Measurements from ENCODE around the gene MBD2.

DNA sequence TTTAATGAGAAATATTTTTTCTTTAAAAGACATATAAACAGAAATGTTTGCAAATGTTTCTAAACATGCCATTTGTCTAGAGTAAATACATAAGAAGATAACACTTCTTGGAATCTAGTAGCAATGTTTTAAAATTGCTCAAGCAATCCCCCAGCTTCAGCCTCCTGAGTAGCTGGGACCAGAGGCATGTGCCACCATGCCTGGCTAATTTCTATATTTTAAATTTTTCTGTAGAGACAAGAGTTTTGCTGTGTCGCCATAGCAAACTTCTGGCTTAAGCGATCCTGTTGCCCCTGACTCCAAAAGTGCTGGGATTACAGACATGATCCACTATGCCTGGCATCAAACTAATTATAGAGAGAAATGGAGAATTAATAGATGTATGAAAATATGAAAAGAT, 14.6 kb upstream of the MBD2 start:
- TF ChIP-seq, protein P1, sequence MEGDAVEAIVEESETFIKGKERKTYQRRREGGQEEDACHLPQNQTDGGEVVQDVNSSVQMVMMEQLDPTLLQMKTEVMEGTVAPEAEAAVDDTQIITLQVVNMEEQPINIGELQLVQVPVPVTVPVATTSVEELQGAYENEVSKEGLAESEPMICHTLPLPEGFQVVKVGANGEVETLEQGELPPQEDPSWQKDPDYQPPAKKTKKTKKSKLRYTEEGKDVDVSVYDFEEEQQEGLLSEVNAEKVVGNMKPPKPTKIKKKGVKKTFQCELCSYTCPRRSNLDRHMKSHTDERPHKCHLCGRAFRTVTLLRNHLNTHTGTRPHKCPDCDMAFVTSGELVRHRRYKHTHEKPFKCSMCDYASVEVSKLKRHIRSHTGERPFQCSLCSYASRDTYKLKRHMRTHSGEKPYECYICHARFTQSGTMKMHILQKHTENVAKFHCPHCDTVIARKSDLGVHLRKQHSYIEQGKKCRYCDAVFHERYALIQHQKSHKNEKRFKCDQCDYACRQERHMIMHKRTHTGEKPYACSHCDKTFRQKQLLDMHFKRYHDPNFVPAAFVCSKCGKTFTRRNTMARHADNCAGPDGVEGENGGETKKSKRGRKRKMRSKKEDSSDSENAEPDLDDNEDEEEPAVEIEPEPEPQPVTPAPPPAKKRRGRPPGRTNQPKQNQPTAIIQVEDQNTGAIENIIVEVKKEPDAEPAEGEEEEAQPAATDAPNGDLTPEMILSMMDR (IDR thresholded peaks at IDR 0.05), result no peak
- no peak for TF ChIP-seq POLR2AphosphoS5 (IDR thresholded peaks at IDR 0.05; ENCODE audit: insufficient read depth in 1 of 2, low read depth in 1 of 2)
- TF ChIP-seq POLR2A (IDR thresholded peaks at IDR 0.05), result no peak

Measured in vagina (tissue), 2 donors.